HG03039 (cell line): ENCODE measurements around the gene RANBP10.
"Not testable (repeated sequence)": the region's sequence is repeated elsewhere in the genome, so short reads cannot be mapped to it uniquely, and the experiment has no call there.

Source experiments
- ATAC-seq: cut with Tn5 transposase; IDR thresholded peaks from one replicate; pipeline ENCODE4 v1.9.1; 2021; ENCODE audit warnings: mild to moderate bottlenecking, moderate library complexity; ENCODE audit not compliant: unreplicated experiment

RANBP10 gene

DNA sequence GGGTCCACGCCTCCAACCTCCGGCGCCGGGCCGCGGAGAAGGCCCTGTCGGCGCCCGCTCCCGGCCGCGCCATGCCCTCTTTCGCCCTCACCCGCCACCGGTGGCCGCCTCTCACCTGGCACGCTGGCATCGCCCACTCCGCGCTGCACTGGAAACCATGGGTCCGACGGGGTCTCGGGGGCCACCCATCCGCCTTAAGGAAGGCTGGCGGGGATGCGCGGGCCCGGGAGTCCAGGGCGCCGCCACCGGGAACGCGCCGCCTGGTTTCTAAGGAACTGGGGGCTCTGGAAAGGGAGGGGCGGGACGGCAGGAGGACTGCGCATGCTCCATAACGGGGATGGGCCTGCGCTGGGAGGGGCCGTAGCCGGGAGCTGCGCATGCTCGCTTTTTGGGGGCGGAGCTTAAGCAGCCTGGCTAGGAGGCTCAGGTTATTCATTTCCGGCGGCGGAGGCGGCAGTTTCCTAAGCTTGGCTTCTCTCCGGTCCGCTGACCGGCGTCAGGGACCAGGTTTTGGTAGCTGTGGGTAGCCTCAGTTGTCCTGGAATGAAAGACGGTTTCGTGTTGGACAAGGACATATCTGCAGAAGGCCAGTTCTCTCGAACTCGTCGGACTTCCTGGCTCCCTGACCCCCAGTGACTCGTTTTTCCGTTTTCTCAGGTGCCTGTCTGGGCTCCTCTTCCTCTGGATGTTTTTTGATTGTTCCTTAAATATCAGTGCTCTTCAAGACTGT is 87.1 kb downstream of the RANBP10 start, which contains the start of gene GFOD2:
GFOD2 (minus strand) TSS at position 269 of the 730 bp plus-strand sequence. CDS start 33,601 bp downstream, outside the sequence.
- peak; percentile 80 for ATAC-seq

- no peak for ATAC-seq
Observed at GRCh38 chr16:67718668-67719047, 87.7 kb downstream of the RANBP10 start.

GRCh38 chr16:67716097-67716496 is 90.3 kb downstream of the RANBP10 start:
- no peak for ATAC-seq

GRCh38 chr16:67714522-67714921 is 91.8 kb downstream of the RANBP10 start:
- ATAC-seq, result no peak

GRCh38 chr16:67713647-67714273 is 92.6 kb downstream of the RANBP10 start:
- ATAC-seq, result no peak

DNA sequence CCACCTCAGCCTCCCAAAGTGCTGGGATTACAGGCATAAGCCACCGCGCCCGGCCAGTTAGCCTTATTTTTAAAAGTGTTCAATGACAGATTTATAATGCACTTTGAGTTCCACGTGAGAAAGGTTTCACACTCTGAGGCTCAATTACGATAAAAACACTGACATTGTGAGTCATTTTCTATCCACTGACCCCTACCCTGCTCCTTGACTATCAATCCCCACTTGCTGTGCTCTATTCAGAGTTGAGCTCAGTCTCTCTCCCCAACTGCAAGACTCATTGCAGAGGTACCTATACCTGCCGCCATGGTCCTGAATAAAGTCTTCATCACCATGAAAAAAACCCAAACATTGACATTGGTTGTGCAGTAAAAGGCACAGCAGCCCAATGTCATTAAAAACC is 95.8 kb downstream of the RANBP10 start:
- ATAC-seq, result no peak

- no peak for ATAC-seq
Observed at GRCh38 chr16:67709050-67709449, 97.3 kb downstream of the RANBP10 start.

DNA sequence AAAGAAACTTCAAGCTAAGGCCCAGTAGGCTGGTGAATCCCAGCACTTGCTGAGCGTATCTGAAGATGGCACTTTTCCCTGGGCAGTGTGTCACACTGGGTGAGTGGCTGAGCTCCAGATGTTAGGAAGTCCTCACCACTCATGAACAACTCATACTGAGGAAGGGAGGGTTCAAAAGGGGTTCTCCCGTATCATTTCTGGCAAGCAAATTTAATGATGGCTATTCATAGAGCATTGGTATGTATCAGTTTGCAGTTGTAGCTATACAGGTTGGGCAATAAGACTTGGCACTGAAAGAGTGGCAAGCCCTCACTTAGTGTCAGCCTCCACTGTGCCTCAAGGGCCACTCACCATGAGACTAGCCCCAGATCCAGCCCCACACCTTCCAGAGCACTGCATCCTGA is 98.0 kb downstream of the RANBP10 start:
- no peak for ATAC-seq

DNA sequence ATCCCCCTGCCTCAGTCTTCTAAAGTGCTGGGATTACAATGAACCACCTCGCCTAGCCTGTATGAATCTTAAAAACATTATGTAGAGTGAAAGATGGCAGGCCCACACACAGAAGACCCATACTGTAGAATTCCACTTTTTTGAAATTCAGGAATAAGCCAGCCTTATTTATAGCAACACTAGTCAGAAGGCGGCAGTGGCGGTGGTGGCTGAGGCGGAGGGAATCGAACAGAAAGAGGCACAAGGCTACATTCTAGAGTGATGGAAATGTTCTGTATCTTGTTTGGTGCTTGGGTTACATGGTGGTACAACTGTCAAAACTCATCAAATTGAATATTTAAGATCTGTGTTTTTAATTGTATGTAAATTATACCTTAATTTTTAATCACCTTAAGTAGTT is 98.6 kb downstream of the RANBP10 start:
- ATAC-seq, result no peak

- ATAC-seq, result no peak
Observed at GRCh38 chr16:67707210-67707609, 99.2 kb downstream of the RANBP10 start.

GRCh38 chr16:67704110-67704509 is 102.2 kb downstream of the RANBP10 start:
- no peak for ATAC-seq

DNA sequence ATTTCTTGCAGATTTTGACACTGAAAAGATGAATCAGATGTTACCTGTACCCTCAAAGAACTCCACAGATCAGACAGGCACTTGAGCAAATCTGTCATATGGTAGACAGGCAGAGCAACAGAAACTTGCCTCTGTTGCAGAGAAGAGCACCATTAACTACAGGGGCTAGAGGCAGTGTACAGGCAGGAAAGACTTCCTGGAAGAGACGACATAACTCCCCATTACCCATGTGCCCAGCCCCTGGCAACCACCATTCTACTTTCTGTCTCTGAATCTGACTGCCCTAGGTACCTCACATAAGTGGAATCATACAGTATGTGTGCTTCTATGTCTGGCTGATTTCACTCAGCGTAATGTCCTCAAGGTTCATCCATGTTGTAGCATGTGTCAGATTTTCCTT is 102.7 kb downstream of the RANBP10 start:
- no peak for ATAC-seq

- ATAC-seq, result no peak
Observed at GRCh38 chr16:67702130-67702529, 104.2 kb downstream of the RANBP10 start.

- ATAC-seq, result no peak
Observed at GRCh38 chr16:67701420-67701819, 104.9 kb downstream of the RANBP10 start.

GRCh38 chr16:67699265-67699664 is 107.1 kb downstream of the RANBP10 start:
- no peak for ATAC-seq

- no peak for ATAC-seq
Observed at GRCh38 chr16:67697422-67698185, 108.8 kb downstream of the RANBP10 start.

- no peak for ATAC-seq
Observed at GRCh38 chr16:67694611-67695010, 111.7 kb downstream of the RANBP10 start.

DNA sequence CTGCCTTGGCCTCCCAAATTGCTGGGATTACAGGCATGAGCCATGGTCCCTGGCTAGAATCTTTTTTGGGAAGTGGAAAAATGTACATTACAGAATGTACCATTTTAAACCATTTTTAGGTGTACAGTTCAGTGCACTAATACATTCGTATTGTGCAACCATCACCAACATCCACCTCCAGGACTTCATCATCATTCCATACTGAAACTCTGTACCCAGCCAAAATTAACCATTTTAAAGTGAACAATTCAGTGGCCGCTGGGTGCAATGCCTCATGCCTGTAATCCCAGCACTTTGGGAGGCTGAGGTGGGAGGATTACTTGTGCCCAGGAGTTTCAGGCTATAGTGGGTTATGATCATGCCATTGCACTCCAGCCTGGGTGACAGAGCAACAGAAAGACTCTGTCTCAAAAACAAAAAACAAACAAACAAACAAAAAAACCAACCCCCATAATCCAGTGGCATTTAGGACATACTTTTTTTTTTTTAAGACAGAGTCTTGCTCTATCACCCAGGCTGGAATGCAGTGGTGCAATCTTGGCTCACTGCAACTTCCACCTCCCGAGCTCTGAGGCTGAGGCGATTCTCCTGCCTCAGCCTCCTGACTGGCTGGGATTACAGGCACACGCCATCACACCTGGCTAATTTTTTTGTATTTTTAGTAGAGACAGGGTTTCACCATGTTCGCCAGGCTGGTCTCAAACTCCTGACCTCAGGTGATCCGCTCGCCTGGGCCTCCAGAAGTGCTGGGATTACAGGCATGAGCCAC is 112.7 kb downstream of the RANBP10 start:
- ATAC-seq, result not testable (repeated sequence)

DNA sequence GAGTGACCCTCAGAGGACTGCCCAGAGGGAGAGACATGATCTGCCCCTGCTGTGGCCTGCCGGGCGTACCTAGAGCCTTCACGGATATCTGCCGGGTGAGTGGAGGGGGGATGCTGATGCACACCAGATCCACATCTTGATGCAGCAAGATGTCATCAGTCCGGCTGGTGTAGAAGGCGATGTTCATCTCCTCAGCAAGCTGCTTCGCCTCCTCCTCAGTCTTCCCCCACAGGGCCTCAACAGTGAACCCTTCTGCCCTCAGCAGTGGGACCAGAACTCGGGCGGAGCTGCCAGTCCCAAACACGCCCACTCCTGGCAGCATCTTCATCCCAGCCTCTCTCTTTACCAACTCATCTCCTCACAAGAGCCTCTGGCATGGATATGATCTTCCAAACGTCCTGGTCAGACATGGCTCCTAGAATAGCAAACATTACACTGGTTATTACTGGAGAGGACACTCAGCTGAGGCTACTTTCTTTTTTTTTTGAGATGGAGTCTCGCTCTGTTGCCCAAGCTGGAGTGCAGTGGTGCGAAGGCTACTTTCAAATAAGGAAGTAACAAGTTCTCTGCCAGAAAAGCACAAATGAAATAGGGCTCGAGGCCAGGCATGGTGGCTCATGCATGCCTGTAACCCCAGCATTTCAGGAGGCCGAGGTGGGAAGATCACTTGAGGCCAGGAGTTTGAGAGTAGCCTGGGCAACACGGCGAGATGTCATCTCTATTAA is 120.8 kb downstream of the RANBP10 start:
- ATAC-seq, result no peak

DNA sequence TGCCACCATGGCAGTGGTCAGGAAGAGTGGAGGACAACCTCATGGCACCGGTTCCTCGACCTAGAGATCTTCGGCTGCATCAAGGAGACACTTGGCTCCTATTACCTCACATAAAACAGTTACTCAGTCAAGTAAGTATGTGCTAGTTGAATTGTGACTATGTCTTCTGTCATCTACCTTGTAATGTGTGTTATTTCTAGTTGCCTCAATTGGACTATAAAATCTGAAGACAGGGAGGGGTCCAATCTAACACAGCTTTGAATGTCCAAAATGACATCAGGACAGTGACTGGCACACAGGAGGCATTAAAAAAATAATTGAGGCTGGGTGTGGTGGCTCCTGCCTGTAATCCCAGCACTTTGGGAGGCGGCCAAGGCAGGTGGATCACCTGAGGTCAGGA is 122.6 kb downstream of the RANBP10 start:
- ATAC-seq, result no peak
